Activated CD4-positive, alpha-beta memory T cell treated with anti-CD3 and anti-CD28 coated beads for 36 hours (primary cell): ENCODE results near the gene CSRP3. TPM values are rescaled to one million over a fixed set of nuclear protein-coding genes. Genes with fewer than 3 reads are reported as not detected.
"Not testable (repeated sequence)": the region's sequence is repeated elsewhere in the genome, so short reads cannot be mapped to it uniquely, and the experiment has no call there.

ENCODE experiments used
- CTCF ChIA-PET: fragments of 350-600 bp; sonication (Branson Sonifier 250); formaldehyde crosslinking; loops from one replicate; lab custom pipeline; 2021; ENCODE audit warnings: antibody characterized with exemption, inconsistent platforms; lab: Charles Lee
- POLR2A ChIA-PET: fragments of 350-600 bp; sonication (Branson Sonifier 250); formaldehyde crosslinking; loops from one replicate; lab custom pipeline; 2021; ENCODE audit warnings: antibody characterized with exemption; lab: Charles Lee
- DNase-seq: peaks from one replicate; pipeline ENCODE4 v3.0.0-alpha.2; 2020
- H3K27ac Mint-ChIP-seq: one replicate; pipeline ENCODE4 v1.8.0; 2021; ENCODE audit warnings: mixed read lengths
- H3K27me3 Mint-ChIP-seq: one replicate; pipeline ENCODE4 v1.8.0; 2021; ENCODE audit warnings: mixed read lengths
- H3K36me3 Mint-ChIP-seq: one replicate; pipeline ENCODE4 v1.8.0; 2021; ENCODE audit warnings: mixed read lengths
- H3K4me1 Mint-ChIP-seq: one replicate; pipeline ENCODE4 v1.8.0; 2021; ENCODE audit warnings: low read depth, mixed read lengths
- H3K4me3 Mint-ChIP-seq: one replicate; pipeline ENCODE4 v1.8.0; 2021; ENCODE audit warnings: mild to moderate bottlenecking, mixed read lengths
- H3K9me3 Mint-ChIP-seq: one replicate; pipeline ENCODE4 v1.8.0; 2021; ENCODE audit warnings: mixed read lengths
- intact Hi-C: fragments of 100-400 bp; cut with micrococcal nuclease; formaldehyde crosslinking; loops from one replicate; pipeline ENCODE4 v1.15.1; 2023
- total RNA-seq, 2 experiments: library from RNA; stranded (reverse); gene quantifications; one replicate each; pipeline ENCODE4 v1.2.3, GENCODE V29; 2021

CSRP3 gene
- total RNA-seq, 2 experiments from 2014 or later: not detected

- intact Hi-C loops, CTCF ChIA-PET, POLR2A ChIA-PET: not testable (repeated sequence)
These were observed 64.9 kb downstream of the CSRP3 start for GRCh38 chr11:19136884-19137283.

GRCh38 chr11:19134004-19134403, 67.8 kb downstream of the CSRP3 start:
- H3K27me3 Mint-ChIP-seq: no peaks in the 10 kb centered on the region
- no peak for DNase-seq
- no peak overlapping the region for H3K27ac Mint-ChIP-seq
- ChIA-PET POLR2A (no interaction called here), CTCF (no interaction called here)
- H3K4me1 Mint-ChIP-seq: no peaks in the 10 kb centered on the region
- H3K9me3 Mint-ChIP-seq: peaks cover 6% of the 10 kb centered on the region
- intact Hi-C loops: no loop called here
- H3K4me3 Mint-ChIP-seq: no peak overlapping the region
- peaks cover 45% of the 10 kb centered on the region for H3K36me3 Mint-ChIP-seq

More at GRCh38 chr11:19136884-19137283, 64.9 kb downstream of the CSRP3 start:
- H3K9me3 Mint-ChIP-seq, H3K4me3 Mint-ChIP-seq, H3K27me3 Mint-ChIP-seq, H3K4me1 Mint-ChIP-seq, DNase-seq, H3K27ac Mint-ChIP-seq: not testable (repeated sequence)
- H3K36me3 Mint-ChIP-seq: peaks cover 25% of the 10 kb centered on the region

Other genes with a start within 250 kb of the CSRP3 start
- gene MRGPRX2, start 141.3 kb downstream of the CSRP3 start, total RNA-seq: not detected
- 10 to 100 TPM; 25.4 to 26.8 TPM for gene ZDHHC13, start 84.8 kb downstream of the CSRP3 start, total RNA-seq
- 10 to 100 TPM; 16.0 to 16.5 TPM for gene E2F8, start 39.0 kb upstream of the CSRP3 start, total RNA-seq